AG04449 (cell line): ENCODE results near the gene HOXB2.
A peak's percentile ranks its signal among the peaks of the same experiment; 100 is the strongest.

Experiments
- CTCF ChIA-PET: fragments of 350-600 bp; formaldehyde crosslinking; extraction: SDS; loops from one replicate; lab custom pipeline; 2021; ENCODE audit warnings: antibody characterized with exemption; lab: Yijun Ruan, JAX
- POLR2A ChIA-PET: fragments of 400-600, 350-600 bp; formaldehyde crosslinking; extraction: SDS; loops from one replicate; lab custom pipeline; 2020; ENCODE audit warnings: antibody characterized with exemption, inconsistent platforms; lab: Yijun Ruan, JAX
- DNase-seq: peaks from one replicate; pipeline ENCODE4 v3.0.0-alpha.2; 2010; ENCODE audit warnings: low read depth, low spot score
- H3K4me3 ChIP-seq: 2 replicates; pipeline ENCODE4 v1.5.1; 2011; ENCODE audit warnings: low read depth, mild to moderate bottlenecking, control low read depth, low read length
- CTCF ChIP-seq: IDR thresholded peaks from one replicate; pipeline ENCODE4 v1.5.1; 2011; ENCODE audit warnings: mild to moderate bottlenecking, moderate library complexity, low read length, control low read depth, inconsistent platforms; ENCODE audit not compliant: insufficient read depth; ENCODE audit errors: missing control alignments

The HOXB2 gene

GRCh38 chr17:48591255-48592056 is 46.5 kb upstream of the HOXB2 start:
- ChIA-PET CTCF (interaction anchor here (0.6 to 8.4 kb wide), 17 partner anchors 15 to 283 kb away, joined by 3 to 80 read pairs (median 4); partner anchors contain the start of gene HOXB8), POLR2A (interaction anchor here (0.6 to 3.3 kb wide), 8 partner anchors 18 to 388 kb away, joined by 3 to 14 read pairs (median 4); no protein-coding TSS in a partner anchor)
- no peak for DNase-seq
- peak overlapping the region; percentile 76 for H3K4me3 ChIP-seq
- TF ChIP-seq CTCF = no peak

GRCh38 chr17:48590607-48591161 is 45.8 kb upstream of the HOXB2 start:
- no peak for DNase-seq
- H3K4me3 ChIP-seq = peak overlapping the region; percentile 76
- CTCF ChIA-PET = interaction anchor here (0.9 to 8.4 kb wide), 13 partner anchors 18 to 282 kb away, joined by 3 to 80 read pairs (median 4); partner anchors contain the start of gene HOXB8
- TF ChIP-seq CTCF = no peak
- POLR2A ChIA-PET = interaction anchor here (0.6 to 1.5 kb wide), 4 partner anchors 22 to 387 kb away, joined by 3 to 5 read pairs (median 4); no protein-coding TSS in a partner anchor

GRCh38 chr17:48589831-48590606 is 45.1 kb upstream of the HOXB2 start, which contains the start of gene HOXB3:
Gene HOXB3 (minus strand): TSS chr17:48590241. CDS start chr17:48552474, 37,767 bp downstream.
- peak within 1 kb of the TSS; percentile 76 for H3K4me3 ChIP-seq
- ChIA-PET CTCF (interaction anchor here (0.7 to 8.4 kb wide), 15 partner anchors 18 to 282 kb away, joined by 3 to 80 read pairs (median 5); partner anchors contain the start of gene HOXB8), POLR2A (interaction anchor here (0.7 to 1.5 kb wide), 5 partner anchors 23 to 103 kb away, joined by 3 to 5 read pairs (median 3); no protein-coding TSS in a partner anchor)
- TF ChIP-seq CTCF = no peak
- DNase-seq = peak; percentile 67

- DNase-seq = no peak
- CTCF ChIA-PET = interaction anchor here (0.7 to 8.4 kb wide), 15 partner anchors 10 to 239 kb away, joined by 3 to 80 read pairs (median 5); partner anchors contain the start of gene HOXB4
- POLR2A ChIA-PET = interaction anchor here (0.7 to 2.8 kb wide), 14 partner anchors 7 to 237 kb away, joined by 3 to 25 read pairs (median 4); no protein-coding TSS in a partner anchor
- TF ChIP-seq CTCF = no peak
- peak overlapping the region; percentile 76 for H3K4me3 ChIP-seq
Measured at GRCh38 chr17:48589060-48589830, 44.3 kb upstream of the HOXB2 start.

- no peak for TF ChIP-seq CTCF
- no peak for DNase-seq
- ChIA-PET CTCF (interaction anchor here (0.7 to 8.4 kb wide), 16 partner anchors 9 to 238 kb away, joined by 3 to 80 read pairs (median 4); partner anchors contain the start of gene HOXB4), POLR2A (interaction anchor here (1.0 to 2.8 kb wide), 14 partner anchors 8 to 236 kb away, joined by 3 to 25 read pairs (median 5); no protein-coding TSS in a partner anchor)
- peak overlapping the region; percentile 76 for H3K4me3 ChIP-seq
Measured at GRCh38 chr17:48588528-48588927, 43.6 kb upstream of the HOXB2 start.
